Measurements from ENCODE around the gene PPP1R9A. TPM values are rescaled to one million over a fixed set of nuclear protein-coding genes. Genes with fewer than 3 reads are reported as not detected.

The PPP1R9A gene
- total RNA-seq, 4 donors from 2014 or later, result 5.9 to 38.2 (median 13.7) TPM

DNA sequence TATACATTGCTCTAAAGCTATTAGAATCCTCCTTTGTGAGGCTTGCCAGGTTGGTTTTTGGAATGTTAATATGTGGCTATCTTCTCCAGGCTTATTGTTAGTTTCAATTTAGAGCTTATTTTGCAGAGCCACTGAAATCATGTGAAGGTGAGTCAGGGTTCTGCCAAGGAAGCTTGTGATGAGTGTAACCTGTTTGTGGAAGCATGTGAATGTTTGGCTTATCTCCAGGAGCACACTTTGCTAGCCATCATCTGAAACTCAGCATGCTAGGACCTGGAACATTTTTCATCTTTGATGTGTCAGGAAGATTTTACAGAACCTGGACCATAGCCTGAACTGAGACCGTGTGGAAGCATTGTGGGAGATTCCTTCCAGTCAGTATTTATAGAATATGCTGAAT lies 197.3 kb downstream of the PPP1R9A start:
- ATAC-seq (peak; percentile 49 to 93), DNase-seq (peak in 1 of 2 donors; percentile 13)
- TF ChIP-seq POLR2A (IDR thresholded peaks at IDR 0.05), result no peak
- TF ChIP-seq, protein P1, sequence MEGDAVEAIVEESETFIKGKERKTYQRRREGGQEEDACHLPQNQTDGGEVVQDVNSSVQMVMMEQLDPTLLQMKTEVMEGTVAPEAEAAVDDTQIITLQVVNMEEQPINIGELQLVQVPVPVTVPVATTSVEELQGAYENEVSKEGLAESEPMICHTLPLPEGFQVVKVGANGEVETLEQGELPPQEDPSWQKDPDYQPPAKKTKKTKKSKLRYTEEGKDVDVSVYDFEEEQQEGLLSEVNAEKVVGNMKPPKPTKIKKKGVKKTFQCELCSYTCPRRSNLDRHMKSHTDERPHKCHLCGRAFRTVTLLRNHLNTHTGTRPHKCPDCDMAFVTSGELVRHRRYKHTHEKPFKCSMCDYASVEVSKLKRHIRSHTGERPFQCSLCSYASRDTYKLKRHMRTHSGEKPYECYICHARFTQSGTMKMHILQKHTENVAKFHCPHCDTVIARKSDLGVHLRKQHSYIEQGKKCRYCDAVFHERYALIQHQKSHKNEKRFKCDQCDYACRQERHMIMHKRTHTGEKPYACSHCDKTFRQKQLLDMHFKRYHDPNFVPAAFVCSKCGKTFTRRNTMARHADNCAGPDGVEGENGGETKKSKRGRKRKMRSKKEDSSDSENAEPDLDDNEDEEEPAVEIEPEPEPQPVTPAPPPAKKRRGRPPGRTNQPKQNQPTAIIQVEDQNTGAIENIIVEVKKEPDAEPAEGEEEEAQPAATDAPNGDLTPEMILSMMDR (IDR thresholded peaks at IDR 0.05 in 4 of 5, conservative IDR thresholded peaks at IDR 0.05 in 1 of 5), result no peak
- Histone ChIP-seq H3K4me1 (peaks cover 7 to 11% of the 10 kb centered on the region in 2 donors), H3K36me3 (no peaks in the 10 kb centered on the region), H3K9me3 (no peaks in the 10 kb centered on the region), H3K27ac (peak overlapping the region in 2 of 4 donors; percentile 9 to 16), H3K4me3 (no peak overlapping the region), H3K27me3 (no peaks in the 10 kb centered on the region)
- in situ Hi-C loops (cut with MboI; ENCODE audit: low sequenced_read_pairs in 4 of 4), result no loop called here
- intact Hi-C loops (cut with DNase I; ENCODE audit: low total_unique reads), result no loop called here

DNA sequence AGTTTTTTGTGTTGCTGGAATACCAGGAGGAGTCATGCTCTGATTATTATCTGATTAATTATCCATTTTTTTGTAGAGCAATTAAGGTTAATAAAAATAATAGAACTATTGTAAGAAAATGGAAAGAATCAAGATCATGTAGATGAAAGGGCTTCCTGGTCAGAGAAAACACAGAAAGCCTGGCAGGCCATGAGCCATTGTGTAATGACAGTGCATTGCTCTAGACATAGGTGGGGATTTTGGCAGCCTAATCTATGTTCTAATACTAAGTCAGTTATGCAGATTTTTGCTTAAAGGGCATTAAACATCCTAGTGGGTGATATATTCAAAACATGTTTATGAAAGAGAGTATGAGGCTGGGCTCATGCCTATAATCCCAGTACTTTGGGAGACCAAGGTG lies 198.2 kb downstream of the PPP1R9A start:
- ATAC-seq (no peak), DNase-seq (no peak)
- H3K36me3 ChIP-seq, result no peaks in the 10 kb centered on the region
- H3K27ac ChIP-seq, result no peak overlapping the region
- H3K4me1 ChIP-seq, result peaks cover 7 to 11% of the 10 kb centered on the region in 2 donors
- no peaks in the 10 kb centered on the region for H3K9me3 ChIP-seq
- intact Hi-C loops (cut with DNase I; ENCODE audit: low total_unique reads), result no loop called here
- TF ChIP-seq, protein P1 (IDR thresholded peaks at IDR 0.05 in 4 of 5, conservative IDR thresholded peaks at IDR 0.05 in 1 of 5), result no peak
- no peak for TF ChIP-seq POLR2A (IDR thresholded peaks at IDR 0.05)
- no peaks in the 10 kb centered on the region for H3K27me3 ChIP-seq
- H3K4me3 ChIP-seq, result no peak overlapping the region
- in situ Hi-C loops (cut with MboI; ENCODE audit: low sequenced_read_pairs in 4 of 4), result no loop called here

DNA sequence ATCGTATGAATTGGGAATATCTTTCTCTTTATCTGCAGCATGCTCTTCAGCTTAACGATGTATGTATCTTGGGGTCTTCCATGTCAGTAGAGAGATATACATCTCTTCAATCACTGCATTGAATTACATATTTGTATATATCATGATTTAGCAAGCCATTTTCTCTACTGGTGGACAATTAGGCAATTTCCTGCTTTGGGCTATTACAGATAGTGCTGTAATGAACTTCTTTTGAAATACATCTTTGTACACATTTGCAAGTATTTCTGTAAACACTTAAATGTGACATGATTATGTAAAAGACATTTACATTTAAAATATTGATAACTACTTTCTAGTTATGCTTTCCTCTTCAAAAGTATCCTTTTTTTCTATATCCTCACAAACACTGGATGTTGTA lies 199.0 kb downstream of the PPP1R9A start:
- H3K9me3 ChIP-seq, result no peaks in the 10 kb centered on the region
- intact Hi-C loops (cut with DNase I; ENCODE audit: low total_unique reads), result no loop called here
- no peak overlapping the region for H3K27ac ChIP-seq
- no peak for TF ChIP-seq POLR2A (IDR thresholded peaks at IDR 0.05)
- TF ChIP-seq, protein P1 (IDR thresholded peaks at IDR 0.05 in 4 of 5, conservative IDR thresholded peaks at IDR 0.05 in 1 of 5), result no peak
- DNase-seq (no peak), ATAC-seq (no peak)
- H3K4me3 ChIP-seq, result no peak overlapping the region
- H3K36me3 ChIP-seq, result no peaks in the 10 kb centered on the region
- in situ Hi-C loops (cut with MboI; ENCODE audit: low sequenced_read_pairs in 4 of 4), result no loop called here
- H3K4me1 ChIP-seq, result peaks cover 7 to 11% of the 10 kb centered on the region in 2 donors
- no peaks in the 10 kb centered on the region for H3K27me3 ChIP-seq

DNA sequence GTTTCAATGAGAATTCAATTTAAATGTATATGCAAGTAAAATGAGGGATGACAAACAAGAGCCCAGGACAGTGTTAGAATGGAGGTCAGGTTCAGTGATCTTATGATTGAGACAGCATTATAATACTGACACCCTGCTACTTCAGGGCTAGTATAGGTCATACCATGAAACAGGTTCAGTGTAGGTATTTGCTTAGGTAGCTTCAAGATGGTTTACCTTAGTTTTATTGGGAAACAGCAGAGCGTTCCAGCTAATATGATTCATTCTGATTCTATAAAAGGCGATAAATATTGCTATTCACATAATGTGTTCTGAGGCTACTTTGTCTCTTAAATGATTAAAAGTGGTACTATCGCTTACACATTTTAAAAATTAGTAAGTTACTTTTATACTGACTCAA lies 203.3 kb downstream of the PPP1R9A start:
- ATAC-seq (no peak), DNase-seq (no peak)
- H3K4me3 ChIP-seq, result no peak overlapping the region
- no peaks in the 10 kb centered on the region for H3K9me3 ChIP-seq
- H3K36me3 ChIP-seq, result no peaks in the 10 kb centered on the region
- no peaks in the 10 kb centered on the region for H3K27me3 ChIP-seq
- no peak overlapping the region for H3K27ac ChIP-seq
- intact Hi-C loops (cut with DNase I; ENCODE audit: low total_unique reads) (no loop called here), in situ Hi-C loops (cut with MboI; ENCODE audit: low sequenced_read_pairs in 4 of 4) (no loop called here)
- peaks cover 0 to 2% of the 10 kb centered on the region in 2 donors for H3K4me1 ChIP-seq
- TF ChIP-seq, protein P1 (IDR thresholded peaks at IDR 0.05 in 4 of 5, conservative IDR thresholded peaks at IDR 0.05 in 1 of 5), result no peak
- TF ChIP-seq POLR2A (IDR thresholded peaks at IDR 0.05), result no peak

DNA sequence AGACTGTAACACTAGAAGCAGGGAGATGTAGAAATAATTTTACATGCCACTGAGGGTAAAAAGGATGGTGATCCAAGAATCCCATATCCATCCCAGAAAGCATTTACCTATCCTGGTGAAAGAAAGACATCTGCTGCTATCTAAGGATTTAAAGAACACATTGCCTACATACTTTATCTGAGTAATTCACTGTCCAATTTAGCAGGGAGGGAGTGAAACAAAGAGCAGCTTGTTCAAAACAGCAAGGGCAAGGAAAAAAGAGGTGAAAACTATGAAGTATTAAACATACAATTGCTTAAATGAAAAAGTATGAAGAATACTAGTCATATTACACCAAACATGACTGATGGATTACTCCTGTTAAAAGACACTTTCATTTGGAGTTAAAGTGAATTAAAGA lies 206.2 kb downstream of the PPP1R9A start:
- ATAC-seq, result no peak

More for the DNA sequence above, 206.2 kb downstream of the PPP1R9A start:
- intact Hi-C loops (cut with DNase I; ENCODE audit: low total_unique reads) (no loop called here), in situ Hi-C loops (cut with MboI; ENCODE audit: low sequenced_read_pairs in 4 of 4) (no loop called here)
- Histone ChIP-seq H3K4me1 (no peaks in the 10 kb centered on the region), H3K27ac (no peak overlapping the region), H3K27me3 (no peaks in the 10 kb centered on the region), H3K4me3 (no peak overlapping the region), H3K36me3 (no peaks in the 10 kb centered on the region), H3K9me3 (no peaks in the 10 kb centered on the region)
- DNase-seq, result no peak
- no peak for TF ChIP-seq POLR2A (IDR thresholded peaks at IDR 0.05)
- TF ChIP-seq, protein P1 (IDR thresholded peaks at IDR 0.05 in 4 of 5, conservative IDR thresholded peaks at IDR 0.05 in 1 of 5), result no peak
